ENCODE measurements around the gene TLR3.

The TLR3 gene

DNA sequence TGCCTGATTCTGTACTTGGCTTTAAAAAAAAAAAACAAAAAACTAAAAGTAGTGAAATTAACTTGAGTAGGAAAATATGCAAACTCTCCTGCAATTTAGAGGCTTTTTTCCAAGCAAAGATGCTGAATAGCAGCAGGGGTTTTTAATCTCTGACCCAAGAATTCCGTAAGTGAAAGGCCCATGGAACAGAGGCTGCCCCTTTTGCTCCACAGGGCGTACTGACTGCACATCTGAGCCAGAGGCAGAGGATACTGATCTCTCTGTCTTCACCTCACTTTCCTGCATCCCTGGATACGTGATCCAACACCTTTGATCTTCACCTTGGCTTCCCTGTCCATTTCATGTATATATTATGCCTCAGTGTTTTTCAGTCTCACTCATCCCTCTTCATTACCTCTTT lies 39.4 kb downstream of the TLR3 start:
- no peak for DNase-seq

DNA sequence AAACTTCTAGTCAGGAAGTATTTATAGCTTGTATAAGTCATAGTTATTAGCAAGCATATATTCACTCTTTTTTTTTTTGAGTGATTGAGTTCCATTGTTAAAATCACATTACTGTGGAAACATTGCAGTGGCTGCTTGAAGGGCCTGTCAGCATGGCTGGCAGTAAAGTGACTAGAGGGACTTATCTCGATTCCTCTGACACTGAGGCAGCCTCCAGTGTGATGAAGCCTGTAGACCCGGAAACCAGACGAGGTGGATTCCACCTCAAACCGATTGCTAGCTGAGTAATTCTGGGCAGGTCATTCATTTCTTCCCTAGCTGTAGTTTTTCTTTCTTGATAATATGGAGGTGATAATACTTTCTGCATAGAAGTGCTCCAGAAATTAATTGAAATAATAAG lies 40.3 kb downstream of the TLR3 start:
- no peak for DNase-seq

DNA sequence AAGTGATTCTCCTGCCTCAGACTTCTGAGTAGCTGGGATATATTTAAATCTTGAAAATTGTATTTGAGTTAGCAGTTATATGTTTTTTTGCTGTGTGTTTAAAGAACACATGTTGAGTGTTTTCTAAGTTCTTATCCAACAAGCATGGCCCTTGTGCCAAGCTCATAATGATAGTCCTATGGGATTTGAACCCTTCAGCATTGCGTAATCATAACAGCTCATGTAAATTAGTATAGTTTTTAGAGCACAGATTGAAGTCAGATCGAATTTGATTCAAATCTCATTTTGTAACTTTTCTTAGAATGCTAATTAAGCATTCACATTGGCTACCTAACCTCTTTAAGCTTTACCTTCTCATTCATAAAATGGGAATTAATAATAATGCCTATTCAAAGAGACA lies 47.7 kb downstream of the TLR3 start:
- DNase-seq = no peak

DNA sequence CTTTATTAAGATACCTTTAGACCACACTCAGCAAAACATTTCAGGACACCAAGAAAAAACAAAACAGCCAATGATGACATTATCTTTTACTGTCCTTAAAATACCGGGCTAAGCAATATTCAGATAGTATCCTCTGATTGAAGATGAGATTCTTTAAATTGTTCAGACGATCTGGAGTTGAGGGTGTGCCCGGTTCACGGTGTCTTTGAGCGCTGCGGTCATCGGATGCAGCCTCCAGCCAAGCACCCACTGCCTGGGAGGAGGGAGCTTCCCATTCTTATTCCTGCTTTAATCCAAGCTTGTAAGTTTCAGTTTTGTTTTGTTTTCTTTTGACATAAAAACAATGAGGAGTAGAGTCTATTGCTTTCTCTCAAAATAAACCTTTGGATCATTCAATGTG lies 49.6 kb downstream of the TLR3 start:
- no peak for DNase-seq

DNA sequence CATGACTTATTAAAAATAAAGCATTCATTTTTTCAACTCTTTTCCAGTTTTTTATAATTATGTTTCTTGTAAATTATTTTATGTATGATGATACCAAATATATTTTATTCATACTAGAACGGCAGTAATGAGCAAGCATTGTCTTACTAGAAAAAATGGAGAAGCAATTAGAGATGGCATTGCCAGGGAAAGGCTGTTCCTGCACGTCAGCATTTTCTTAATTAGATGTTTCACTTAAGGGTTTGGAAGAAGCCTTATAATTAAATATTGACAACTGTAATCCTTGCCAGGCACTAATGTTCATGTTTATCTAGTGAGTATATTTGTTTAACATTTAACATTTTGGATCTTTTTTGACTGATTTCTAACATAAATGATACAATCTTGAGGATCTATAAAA lies 52.1 kb downstream of the TLR3 start:
- no peak for DNase-seq

DNA sequence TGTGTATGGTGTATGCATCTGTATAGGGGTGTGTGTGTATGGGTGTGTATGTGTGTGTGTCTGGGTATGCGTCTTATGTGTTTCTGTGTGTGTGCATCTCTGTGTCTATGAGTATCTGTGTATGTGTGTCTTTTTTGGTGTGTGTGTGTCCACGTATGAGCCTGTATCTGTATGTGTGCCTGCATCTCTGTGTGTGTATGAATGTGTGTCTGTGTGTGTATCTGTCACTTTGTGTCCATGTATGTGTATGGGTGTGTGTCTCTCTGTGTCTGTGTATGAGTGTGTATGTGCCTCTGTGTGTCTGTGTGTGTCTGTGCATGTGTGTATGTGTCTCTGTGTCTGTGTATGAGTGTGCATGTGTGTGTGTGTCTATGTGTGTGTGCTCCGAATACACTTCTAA lies 59.9 kb downstream of the TLR3 start:
- DNase-seq = no peak

DNA sequence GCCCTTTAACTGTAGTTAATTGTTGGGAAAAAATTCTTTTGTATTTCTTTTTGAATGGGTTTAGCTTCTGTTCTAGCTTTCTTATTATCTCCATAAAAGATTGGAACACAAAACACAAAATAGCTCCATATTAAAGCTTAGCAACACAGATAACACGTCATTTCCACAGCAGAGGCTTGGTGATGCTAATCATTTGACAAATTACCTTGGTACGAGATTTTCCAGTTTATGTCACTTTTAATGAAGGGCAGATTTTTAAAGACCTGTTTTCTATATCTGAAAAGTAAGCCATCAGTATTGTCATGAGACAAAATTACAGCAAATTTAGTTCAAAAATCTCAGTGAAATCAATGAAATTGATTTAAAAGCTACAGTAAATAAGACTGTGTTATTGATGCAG lies 63.0 kb downstream of the TLR3 start:
- no peak for DNase-seq

DNA sequence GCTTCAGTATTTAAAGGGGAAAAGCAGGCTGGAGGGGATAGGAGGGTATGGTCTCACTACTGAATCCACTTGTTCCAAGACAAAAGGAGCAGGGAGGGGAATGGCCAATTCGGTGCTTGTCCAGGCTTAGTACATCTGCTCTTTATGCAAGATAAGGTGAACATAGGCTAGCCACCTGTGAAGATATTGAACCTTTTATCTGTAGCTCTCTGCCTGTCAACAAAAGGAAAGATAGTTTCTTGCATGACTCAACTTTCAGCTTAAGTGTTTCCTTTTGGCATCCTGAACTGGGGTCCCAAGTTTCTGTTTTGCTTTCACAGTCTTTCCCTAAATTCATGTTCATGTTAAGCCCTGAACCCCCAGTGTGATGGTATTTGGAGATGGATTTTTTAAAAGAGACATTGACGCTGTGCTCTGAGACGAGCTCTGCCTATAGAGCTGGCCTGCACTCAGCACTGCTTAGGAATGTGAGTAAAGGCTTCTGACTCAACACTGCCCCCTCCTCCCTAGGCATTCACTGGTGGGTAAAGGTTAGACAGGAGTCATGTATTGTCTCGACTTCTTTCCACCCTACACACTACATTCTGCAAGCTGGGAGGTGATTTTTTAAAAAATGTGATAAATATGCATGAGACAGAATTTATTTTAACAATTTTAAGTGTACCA lies 63.8 kb downstream of the TLR3 start:
- no peak for DNase-seq

DNA sequence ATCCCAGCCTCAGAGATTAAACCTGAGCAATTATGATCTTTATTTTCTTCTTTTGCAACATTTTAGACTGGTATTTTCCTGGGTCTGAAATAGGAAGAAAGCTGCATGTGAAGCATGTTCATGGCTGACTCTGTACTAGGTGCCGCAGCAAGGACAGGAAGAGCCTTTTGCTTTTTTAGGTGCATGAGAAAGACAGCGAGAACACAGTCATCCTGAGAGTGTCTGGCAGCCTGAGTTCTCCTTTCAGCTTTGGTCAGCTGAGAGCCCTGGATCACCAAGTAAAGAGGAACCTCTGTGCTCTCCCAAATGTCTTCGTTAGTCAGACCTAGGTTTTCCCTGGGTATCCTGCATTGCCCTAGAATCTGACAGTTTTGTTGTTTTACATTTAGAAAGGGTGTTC lies 65.3 kb downstream of the TLR3 start:
- no peak for DNase-seq

DNA sequence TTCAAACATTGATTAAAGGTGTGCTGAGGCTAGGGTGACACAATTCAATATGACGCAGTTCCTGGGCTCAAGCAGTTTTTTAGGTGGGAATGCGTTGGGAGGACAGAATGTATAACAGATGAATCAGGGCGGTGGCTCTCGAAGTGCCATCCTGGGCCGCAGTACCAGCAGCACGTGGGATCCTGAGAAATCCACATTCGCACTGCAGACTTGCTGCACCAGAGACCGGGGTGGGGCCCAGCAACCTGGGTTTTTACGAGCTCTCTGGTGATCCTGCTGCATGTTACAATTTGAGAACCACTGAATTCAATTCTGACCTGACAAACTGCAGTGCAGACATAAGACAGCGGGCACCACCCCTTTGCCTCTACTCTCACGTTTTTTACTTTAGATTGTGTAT lies 65.9 kb downstream of the TLR3 start:
- DNase-seq = no peak

DNA sequence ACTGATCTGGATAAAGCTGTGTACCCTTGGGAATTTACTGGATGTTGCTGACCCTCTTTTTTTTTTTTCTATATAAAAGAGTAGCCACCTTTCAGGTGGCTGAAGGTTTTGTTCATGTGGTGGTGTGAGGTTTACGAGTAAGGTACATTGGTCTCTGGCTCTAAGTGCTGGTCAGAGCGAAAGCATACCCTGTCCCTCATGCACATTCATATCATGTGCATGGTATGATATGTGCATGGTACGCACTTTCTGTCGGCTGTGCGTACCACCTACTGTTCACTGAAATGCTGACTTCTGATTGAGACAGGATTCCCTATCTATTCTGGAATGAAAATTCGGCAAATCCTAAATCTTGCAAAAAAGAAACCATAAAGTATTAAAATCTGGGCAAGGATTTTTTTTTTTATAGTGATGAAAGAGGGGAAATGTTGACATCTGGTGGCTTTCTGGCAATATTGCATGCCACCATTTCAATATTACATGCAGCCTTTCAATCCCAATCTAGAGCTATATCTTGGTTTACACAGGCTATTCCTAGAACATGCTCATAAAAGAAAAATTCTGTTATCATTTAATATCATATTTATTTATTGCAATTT lies 68.3 kb downstream of the TLR3 start:
- DNase-seq = no peak
